ENCODE measurements around the gene MAJIN.

MAJIN gene

DNA sequence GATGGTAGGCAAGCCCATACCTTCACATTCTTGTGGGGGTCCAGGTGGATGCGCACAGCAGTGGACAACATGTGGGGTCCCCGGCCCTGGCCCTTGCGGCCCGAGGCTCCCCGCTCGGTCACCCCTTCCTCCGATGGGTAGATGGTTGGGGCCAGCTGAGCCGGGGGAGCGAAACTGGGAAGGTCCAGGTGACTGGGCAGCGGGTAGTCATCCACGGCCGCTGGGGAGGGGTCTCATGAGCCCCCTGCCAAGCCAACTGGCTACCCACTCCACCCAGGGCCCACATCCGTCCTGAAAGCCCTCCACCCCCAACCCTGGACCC, 65.6 kb downstream of the MAJIN start:
- FAIRE-seq: no peak
- TF ChIP-seq POLR2A (IDR thresholded peaks at IDR 0.05; ENCODE audit: low read depth, low read length): no peak
- no peak for TF ChIP-seq POLR2AphosphoS5 (IDR thresholded peaks at IDR 0.05; ENCODE audit: low read depth, low read length)
- TF ChIP-seq TAF1 (IDR thresholded peaks at IDR 0.05; ENCODE audit: borderline replicate concordance, low read depth, low read length): no peak
- DNase-seq (ENCODE audit: insufficient read length): no peak

DNA sequence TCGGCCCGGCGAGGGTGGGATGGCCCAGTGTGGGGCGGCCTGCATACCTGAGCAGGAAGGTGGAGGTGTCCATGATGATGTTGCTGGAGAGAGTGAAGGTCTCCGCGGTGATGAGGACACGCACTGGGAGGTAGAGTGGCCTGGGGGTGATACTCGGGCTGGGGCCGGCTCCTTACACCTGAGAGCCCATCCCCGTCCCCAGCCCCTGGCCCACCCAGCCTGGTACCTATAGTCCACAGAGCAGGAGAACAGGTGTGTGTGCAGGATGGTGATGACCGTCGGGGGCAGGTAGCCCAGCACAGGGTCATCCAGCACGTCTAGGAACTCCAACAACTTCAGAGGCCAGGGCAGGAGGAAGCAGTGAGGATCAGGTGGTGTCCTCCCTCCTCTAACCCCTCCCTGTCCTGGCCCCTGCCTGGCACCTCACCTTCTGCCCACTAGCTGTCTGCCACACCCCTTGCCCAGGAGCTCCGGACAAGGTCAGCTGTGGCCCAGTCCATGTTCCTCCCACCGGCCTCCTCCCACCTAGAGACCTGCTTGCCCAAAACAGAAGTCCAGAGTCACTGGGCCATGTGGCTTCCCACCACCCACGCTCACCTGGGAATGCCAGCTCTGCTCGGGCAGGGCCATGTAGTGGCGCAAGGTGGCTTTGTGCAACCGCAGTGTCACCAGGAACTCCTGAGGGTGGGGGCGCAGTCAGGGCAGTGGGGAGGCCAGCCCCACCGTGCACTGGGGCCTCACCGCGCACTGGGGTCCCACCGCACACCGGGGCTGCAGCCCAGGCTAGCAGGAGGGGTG, 66.2 kb downstream of the MAJIN start:
- DNase-seq (ENCODE audit: insufficient read length): no peak
- peak; percentile 17 for FAIRE-seq
- TF ChIP-seq POLR2A (IDR thresholded peaks at IDR 0.05; ENCODE audit: low read depth, low read length) (no peak), TAF1 (IDR thresholded peaks at IDR 0.05; ENCODE audit: borderline replicate concordance, low read depth, low read length) (no peak), POLR2AphosphoS5 (IDR thresholded peaks at IDR 0.05; ENCODE audit: low read depth, low read length) (no peak)

DNA sequence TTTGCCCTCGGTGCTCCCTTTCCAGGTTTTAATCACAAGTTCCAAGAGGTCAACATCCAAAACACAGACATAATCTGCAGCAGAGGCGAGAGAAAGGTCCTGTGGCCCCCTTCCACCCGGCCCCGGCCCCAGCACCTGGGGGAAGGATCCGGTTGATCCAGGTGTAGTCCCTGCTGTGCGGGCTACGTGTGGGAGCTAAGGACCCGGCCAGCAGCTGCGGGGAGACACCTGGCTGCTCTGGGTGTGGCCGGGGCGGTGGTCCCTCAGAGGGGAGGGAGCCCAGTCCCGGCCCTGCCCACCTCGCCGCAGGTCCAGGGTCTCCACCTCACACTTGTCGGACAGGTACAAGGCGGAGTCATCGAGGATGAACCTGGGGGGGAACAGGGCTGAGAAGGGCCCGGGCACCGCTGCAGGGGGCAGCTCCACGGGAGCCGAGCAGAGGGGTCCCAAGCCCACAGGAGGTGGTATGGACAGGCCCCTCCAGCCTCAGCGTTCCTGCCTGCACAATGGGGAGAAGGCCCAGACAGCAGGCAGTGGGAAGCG, 68.5 kb downstream of the MAJIN start:
- no peak for TF ChIP-seq TAF1 (IDR thresholded peaks at IDR 0.05; ENCODE audit: borderline replicate concordance, low read depth, low read length)
- FAIRE-seq: no peak
- no peak for DNase-seq (ENCODE audit: insufficient read length)

DNA sequence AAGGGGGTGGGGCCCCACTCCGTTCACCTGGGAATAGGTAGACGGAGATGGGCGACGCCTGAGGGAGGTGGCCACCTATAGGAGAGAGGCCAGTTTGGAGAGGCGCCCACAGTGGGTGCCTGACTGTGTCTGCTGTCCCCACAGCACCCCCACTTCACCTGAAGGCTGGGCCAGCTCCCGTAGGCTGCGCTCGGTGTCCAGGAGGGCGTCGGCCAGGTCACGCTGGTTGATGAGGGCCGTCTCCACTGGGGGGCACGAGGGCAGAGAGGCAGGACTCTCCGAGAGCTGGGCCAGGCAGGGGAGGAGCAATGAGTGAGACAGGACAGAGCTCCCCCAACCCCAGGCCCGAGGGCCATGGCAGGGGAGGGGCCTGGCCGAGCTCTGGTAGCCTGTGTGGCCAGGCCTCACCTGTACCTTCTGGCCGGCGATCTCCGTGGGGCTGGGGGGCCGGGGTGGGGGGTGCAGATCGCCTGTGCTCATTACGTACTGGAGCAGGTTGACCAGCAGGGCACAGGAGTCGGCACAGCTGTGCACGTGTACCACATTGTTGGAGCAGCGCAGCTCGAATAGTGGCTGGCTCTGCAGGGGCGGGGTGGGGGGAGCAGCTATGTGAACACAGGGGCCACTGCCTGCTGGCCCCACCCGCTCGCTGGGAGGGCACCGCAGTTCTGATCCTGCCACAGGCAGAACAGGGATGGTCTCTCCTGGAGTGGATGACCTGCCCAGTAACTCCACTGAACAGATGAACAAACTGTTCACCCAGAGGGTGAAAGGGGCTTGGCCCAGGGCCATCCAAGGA, 69.6 kb downstream of the MAJIN start:
- DNase-seq (ENCODE audit: insufficient read length): no peak
- no peak for TF ChIP-seq TAF1 (IDR thresholded peaks at IDR 0.05; ENCODE audit: borderline replicate concordance, low read depth, low read length)
- TF ChIP-seq POLR2A (IDR thresholded peaks at IDR 0.05; ENCODE audit: low read depth, low read length): no peak
- no peak for TF ChIP-seq POLR2AphosphoS5 (IDR thresholded peaks at IDR 0.05; ENCODE audit: low read depth, low read length)
- FAIRE-seq: no peak

DNA sequence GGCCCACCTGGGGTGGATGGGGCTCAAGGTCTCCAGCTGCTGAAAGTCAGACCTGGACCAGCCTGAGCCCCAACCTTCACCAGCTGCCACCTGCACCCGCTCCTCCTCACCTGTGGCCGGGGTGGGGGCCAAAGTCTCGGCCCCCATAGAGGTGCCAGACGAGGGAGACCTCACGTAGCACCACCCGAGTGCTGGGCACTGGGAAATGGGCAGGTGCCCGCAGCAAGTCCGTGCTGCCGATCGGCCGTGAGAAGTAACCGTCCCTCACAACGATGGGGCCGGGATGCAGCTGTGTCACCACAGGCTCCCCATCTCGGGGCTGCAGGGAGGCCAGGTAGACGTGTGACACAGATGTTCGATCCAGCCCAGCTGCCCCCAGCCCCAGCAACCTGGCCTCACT, 71.1 kb downstream of the MAJIN start:
- FAIRE-seq (no peak), DNase-seq (ENCODE audit: insufficient read length) (no peak)
- TF ChIP-seq POLR2A (IDR thresholded peaks at IDR 0.05; ENCODE audit: low read depth, low read length) (no peak), TAF1 (IDR thresholded peaks at IDR 0.05; ENCODE audit: borderline replicate concordance, low read depth, low read length) (no peak), POLR2AphosphoS5 (IDR thresholded peaks at IDR 0.05; ENCODE audit: low read depth, low read length) (no peak)

DNA sequence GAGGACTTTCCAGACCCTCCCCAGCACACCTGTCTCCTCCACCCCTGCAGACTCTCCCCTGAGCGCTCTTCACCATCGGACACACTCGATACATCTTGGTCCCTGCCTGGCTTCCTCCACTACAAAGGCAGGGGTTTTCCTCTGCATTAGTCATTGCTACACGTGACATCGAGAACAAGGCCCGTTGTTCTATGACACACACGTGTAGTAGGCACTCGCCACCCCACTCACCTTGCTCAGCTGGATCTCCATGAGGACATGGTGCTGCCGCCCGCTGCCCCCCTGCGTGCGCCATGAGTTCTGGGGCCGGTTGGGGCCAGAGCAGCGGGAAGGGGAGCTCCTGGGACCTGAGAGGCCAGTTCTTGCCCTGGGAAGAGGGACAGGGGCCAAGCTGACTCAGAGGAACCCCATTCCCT, 71.6 kb downstream of the MAJIN start:
- no peak for TF ChIP-seq POLR2AphosphoS5 (IDR thresholded peaks at IDR 0.05; ENCODE audit: low read depth, low read length)
- no peak for TF ChIP-seq POLR2A (IDR thresholded peaks at IDR 0.05; ENCODE audit: low read depth, low read length)
- no peak for TF ChIP-seq TAF1 (IDR thresholded peaks at IDR 0.05; ENCODE audit: borderline replicate concordance, low read depth, low read length)
- DNase-seq (ENCODE audit: insufficient read length) (no peak), FAIRE-seq (peak; percentile 71)

DNA sequence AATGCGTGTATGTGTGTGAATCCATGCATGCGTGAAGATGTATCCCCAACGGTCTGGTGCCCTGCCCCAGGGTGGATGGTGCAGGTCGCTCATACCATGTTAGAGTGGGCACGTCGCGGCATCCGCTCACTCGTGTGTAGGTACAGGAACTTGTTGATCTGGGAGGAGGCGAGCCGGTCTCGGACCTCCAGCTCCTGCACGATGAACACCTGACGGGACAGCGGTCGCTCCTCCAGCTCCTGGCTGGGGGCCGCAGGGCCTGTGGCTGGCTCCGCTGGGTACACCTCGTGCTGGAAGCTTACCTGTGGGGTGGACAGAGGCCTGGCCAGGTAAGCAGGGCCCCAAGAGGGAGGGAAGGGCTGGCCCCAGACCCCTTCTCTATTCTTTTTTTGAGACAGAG, 73.4 kb downstream of the MAJIN start:
- FAIRE-seq: no peak

DNA sequence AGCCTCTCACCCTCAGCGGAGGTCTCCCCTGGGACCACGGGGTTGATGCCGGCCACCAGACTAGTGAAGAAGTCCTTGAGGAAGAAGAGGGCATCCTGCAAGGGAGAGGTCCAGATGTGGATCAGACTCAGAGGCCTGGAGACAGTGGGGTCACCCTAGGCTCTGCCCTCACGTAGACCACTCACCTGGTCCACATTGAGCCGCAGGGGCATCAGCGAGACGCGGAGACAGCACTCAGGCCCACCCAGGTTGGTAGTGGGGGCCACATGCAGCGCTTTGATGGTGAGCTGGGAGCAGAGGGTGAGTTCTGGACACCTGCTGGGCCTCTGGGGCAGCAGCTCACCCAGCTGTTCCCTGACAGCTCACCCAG, 73.8 kb downstream of the MAJIN start:
- no peak for DNase-seq (ENCODE audit: insufficient read length)
- no peak for FAIRE-seq
- no peak for TF ChIP-seq POLR2AphosphoS5 (IDR thresholded peaks at IDR 0.05; ENCODE audit: low read depth, low read length)
- no peak for TF ChIP-seq TAF1 (IDR thresholded peaks at IDR 0.05; ENCODE audit: borderline replicate concordance, low read depth, low read length)
- TF ChIP-seq POLR2A (IDR thresholded peaks at IDR 0.05; ENCODE audit: low read depth, low read length): no peak

More for the DNA sequence above, 73.4 kb downstream of the MAJIN start:
- no peak for DNase-seq (ENCODE audit: insufficient read length)
- TF ChIP-seq POLR2AphosphoS5 (IDR thresholded peaks at IDR 0.05; ENCODE audit: low read depth, low read length): no peak

DNA sequence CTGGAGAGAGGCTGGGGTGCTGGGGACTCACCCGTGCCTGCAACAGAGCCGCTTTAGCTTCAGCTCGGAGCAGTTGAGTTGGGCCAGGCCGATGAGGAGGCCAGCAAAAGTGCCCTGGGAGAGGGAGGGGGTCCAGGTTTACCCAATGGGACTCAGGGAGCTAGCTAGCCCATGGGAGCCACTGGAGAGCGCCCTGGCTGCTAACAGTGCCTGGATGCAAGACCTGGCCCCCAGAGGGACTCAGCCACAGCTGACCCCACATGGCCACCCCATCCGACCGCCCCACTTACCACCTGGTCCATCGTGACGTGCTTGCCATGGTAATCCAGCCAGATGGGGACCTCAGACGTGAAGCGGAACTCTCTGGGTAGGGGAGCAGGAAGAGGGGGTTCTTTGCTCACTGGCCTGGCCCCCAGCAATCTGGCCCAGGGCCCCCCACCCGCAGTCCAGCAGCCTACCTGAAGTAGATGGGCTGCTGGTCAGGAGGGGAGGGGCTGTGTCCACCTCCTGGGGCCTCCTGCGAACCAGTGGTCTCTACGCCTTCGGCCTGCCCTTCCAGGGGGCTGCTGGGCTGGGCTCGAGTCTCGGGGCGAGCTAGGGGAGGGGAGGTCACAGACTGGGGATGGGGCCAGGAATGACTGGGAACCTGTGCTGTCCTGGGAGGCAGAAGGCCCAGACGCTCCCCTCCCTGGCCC, 74.4 kb downstream of the MAJIN start:
- TF ChIP-seq POLR2AphosphoS5 (IDR thresholded peaks at IDR 0.05; ENCODE audit: low read depth, low read length): no peak
- no peak for TF ChIP-seq TAF1 (IDR thresholded peaks at IDR 0.05; ENCODE audit: borderline replicate concordance, low read depth, low read length)
- no peak for TF ChIP-seq POLR2A (IDR thresholded peaks at IDR 0.05; ENCODE audit: low read depth, low read length)
- DNase-seq (ENCODE audit: insufficient read length): no peak
- no peak for FAIRE-seq

DNA sequence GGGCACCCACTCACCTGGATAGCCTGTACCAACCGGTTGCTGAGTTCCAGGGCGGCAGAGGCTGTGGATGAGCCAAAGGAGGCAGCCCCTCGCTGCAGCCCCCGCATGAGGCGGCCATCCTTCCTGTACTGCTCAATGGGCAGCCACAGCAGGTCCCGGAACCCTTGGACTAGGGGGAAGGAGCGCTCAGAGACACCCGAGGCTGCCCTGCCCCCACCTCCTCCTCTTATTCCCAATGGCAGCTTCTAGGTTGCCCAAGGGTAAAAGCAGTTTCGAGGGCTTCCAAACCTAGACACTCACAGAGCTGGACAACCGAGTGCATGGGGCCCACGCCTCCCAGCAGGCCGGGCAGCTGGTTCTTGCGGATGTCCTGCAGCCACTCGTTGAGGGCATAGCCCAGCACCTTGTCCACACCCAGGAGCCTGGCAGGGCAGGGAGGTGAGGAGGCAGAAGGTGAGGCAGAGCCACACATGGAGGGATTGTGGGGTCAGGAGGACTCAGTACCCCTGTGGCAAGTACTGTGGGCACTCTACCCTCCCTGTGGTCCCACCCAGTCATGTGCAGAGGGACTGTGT, 75.4 kb downstream of the MAJIN start:
- no peak for FAIRE-seq

DNA sequence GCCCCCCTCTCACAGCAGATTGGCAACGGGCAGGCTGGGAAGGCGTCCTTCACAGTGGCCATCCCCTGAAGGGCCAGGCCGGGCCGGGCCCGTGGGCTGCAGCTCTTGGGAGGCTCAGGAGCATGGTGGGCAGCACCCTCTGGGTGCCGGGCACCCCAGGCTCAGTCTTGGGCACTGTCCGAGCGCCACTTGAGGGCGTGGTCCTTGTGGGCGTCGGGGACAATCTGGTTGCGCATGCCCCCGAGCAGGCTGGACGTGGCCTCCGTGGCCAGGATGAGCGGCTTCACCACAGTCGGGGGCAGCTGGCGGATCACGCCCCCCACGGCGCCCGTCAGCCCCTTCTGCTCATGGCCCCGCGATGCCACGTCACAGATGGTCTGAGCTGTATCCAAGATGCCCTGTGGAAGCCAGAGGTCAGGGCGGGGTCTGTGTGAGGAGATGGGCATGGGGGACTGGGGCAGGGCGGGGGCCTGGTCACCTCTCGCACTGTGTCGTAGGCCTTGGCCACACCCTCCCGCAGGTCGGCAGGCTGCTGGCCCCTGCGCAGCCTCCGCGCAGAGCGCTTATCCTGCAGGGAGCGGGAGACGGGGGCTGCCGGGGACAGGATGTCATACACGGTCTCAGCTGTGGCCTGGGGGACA, 77.0 kb downstream of the MAJIN start:
- FAIRE-seq: no peak
- TF ChIP-seq POLR2AphosphoS5 (IDR thresholded peaks at IDR 0.05; ENCODE audit: low read depth, low read length): no peak

More for the DNA sequence above, 75.4 kb downstream of the MAJIN start:
- TF ChIP-seq TAF1 (IDR thresholded peaks at IDR 0.05; ENCODE audit: borderline replicate concordance, low read depth, low read length): no peak
- TF ChIP-seq POLR2A (IDR thresholded peaks at IDR 0.05; ENCODE audit: low read depth, low read length): no peak
- TF ChIP-seq POLR2AphosphoS5 (IDR thresholded peaks at IDR 0.05; ENCODE audit: low read depth, low read length): no peak
- no peak for DNase-seq (ENCODE audit: insufficient read length)

More for the DNA sequence above, 77.0 kb downstream of the MAJIN start:
- no peak for DNase-seq (ENCODE audit: insufficient read length)
